Retina (tissue), 1 donor: ENCODE results near the gene ASTN1.
"Not testable (repeated sequence)": the region's sequence is repeated elsewhere in the genome, so short reads cannot be mapped to it uniquely, and the experiment has no call there.

Source experiments
- DNase-seq: peaks from one replicate; pipeline ENCODE4 v3.0.0-alpha.2; 2016

ASTN1 gene

DNA sequence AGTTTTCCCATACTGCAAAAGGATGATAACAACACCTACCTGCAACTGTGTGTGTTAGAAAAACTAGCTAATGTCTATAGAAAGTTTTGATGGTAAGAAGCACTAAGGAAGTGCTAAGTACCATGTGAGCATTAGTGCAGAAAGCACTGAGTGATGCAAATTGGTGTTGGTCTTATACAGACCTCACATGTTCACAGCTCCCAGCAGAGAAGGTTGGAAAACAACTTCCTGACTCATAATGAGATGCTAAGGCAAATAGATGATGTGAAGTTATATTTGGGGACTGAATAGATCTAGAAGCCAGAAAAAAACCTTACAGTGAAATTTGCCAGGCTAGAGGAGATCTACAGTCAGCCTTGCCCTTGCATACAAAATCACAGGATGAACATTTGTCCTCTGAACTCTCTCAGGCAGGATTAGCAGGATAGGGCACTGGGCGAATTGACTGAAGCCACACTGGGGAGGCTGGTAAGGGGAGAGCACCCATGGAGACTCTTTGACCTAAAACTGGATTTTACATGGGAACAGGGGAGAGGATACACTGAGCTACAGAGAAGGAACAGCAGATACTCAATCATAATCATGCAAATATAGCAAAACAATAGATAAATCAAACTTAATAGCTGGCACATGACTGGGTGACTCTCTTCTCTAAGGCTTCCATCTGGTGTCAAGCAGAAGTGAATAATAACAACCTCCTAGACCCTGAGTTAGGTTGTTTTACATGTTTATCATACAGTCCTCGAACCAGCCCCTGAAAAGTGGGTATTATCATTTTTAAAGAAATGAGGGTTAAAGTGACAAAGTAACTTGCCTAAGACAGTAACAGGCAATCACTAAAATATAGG, 61.3 kb downstream of the ASTN1 start:
- DNase-seq = no peak

DNA sequence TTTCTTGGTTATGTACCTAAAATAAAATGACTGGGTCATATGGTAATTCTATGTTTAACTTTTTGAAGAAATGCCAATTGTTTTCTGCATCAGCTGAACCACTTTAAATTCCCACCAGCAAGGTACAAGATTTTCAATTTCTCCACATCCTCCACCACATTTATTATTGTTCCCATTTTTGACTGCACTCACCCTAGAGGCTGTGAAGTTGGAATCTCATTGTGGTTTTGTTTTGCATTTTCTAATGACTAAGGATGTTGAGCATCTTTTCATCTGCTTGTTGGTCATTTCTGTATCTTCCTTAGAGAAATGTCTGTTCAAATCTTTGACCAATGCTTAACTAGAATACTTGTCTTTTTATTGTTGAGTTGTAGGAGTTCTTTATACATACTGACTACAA, 72.5 kb downstream of the ASTN1 start:
- DNase-seq = no peak

GRCh38 chr1:177091040-177091439, 73.5 kb downstream of the ASTN1 start:
- DNase-seq = no peak

GRCh38 chr1:177088966-177089365, 75.5 kb downstream of the ASTN1 start:
- DNase-seq = no peak

- DNase-seq = no peak
These were observed 81.4 kb downstream of the ASTN1 start for GRCh38 chr1:177082855-177083693.

- DNase-seq = no peak
These were observed 83.9 kb downstream of the ASTN1 start for GRCh38 chr1:177080564-177080963.

GRCh38 chr1:177077734-177078499, 86.6 kb downstream of the ASTN1 start:
- no peak for DNase-seq

DNA sequence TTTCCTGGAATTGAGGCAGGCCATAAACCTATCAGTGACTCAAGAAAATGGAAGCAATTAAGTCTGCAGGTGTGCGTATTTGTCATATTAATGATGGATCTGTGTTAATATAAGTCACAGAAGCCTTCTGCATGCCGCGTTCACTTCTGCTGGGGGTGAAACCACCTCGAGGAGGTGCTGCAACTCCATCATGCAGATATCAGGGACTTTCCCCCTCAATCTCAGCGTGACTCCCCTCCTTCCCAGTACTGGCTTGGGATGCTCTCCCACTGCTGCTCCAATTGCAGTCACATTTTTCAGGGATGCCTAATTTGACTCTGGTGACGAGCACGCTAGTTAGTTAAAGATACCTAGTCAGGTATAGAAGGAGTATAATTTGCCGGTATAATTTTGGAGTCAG, 87.5 kb downstream of the ASTN1 start:
- no peak for DNase-seq

DNA sequence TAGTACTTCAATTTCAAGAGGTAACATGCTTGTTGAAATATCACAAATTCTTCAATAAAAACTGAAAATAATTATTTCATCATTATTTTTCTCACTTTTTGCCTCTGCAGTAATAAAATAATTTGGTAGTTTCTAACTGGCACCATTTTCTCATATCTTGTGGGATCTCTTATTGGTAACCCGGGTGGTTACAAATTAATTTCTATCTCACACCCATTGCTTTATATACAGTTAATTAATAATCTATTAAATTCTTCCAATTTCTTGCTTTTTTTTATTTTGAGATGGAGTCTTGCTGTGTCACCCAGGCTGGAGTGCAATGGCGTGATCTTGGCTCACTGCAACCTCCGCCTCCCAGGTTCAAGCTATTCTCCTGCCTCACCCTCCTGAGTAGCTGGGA, 89.7 kb downstream of the ASTN1 start:
- DNase-seq = not testable (repeated sequence)

DNA sequence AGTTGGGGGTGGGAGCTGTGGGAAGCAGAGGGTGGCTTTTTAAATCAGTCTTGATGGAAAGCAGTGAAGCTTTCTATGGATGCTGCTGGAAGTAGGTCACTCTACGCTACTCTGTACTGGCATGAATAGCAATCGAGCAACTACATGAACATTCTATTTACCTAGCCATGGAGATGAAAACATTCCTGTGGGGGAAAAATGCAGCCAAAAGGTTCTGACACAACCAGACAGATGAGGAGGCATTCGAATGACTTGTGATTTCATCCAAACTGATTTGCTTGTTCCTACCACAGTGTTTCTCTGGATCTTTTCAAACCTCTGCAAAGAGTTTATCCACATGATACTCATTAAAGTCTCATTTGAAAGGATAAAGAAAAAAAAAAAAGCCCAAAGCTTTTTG, 95.0 kb downstream of the ASTN1 start:
- peak; percentile 65 for DNase-seq

DNA sequence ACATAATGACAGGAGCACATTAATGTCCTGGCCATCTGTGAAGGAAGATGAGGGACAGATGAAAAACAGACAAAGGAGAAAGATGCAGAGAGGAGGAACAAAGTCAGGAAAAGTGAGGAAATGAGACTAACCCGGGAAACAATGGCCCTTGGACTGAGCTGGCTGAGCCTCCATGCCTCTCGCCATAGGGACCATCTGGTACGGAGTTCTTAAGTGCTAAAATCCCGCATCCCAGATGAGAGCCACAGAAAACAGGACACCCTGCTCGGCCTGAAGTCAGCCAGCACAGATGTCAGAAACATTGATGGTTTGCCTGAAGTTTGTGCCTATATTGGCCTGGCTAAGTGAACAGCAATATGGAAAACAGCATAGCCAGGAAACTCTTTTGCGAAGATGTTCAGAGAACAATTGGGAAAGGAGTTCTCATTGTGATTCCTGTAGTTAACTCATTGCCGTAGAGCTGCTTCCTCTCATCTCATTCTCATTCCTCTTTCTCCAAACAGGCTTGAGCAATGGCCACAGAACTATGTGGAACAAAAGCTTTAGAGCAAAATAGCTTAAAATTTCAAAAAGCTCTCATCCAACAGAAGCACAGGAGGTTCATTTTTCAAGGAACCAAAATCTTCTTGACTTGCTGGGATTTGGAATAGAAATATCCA, 96.6 kb downstream of the ASTN1 start:
- DNase-seq = no peak

DNA sequence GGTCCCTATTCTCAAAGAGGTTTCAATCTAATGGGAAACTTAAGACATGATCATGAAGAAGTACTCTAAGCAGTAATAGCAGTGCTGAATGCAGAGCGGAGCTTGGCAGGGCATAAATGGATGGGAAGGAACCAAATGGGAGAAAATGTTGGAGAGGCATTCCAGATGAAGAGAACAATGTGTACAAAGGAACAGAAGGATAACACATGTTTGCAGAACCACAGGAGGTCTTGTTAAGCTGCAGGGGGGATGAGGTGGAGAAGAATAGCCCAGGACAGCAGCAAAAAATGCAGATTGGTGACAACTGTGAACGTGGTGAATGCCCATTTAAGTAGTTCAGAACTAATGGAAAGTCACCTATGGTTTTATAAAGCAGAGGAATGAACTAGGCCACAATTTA, 99.1 kb downstream of the ASTN1 start:
- no peak for DNase-seq

DNA sequence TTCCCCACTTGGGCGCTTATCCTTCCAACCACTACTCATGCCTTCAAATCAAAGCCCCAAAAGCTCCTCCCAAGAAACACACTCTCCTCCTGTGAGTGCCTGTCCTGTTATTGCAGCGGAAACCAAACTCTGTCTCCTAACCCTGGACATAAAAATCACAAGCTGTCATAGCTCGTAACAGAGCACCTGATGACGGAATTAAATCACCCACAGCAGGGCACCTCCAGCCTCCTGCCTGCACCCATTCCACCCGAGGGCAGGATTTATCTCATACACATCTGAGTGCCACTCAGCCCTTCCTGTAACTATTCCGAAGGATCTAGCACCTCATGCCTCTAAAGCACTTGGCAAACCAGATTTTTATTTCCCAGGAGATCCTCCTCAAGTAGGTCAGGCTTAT, 100.9 kb downstream of the ASTN1 start:
- peak; percentile 28 for DNase-seq

DNA sequence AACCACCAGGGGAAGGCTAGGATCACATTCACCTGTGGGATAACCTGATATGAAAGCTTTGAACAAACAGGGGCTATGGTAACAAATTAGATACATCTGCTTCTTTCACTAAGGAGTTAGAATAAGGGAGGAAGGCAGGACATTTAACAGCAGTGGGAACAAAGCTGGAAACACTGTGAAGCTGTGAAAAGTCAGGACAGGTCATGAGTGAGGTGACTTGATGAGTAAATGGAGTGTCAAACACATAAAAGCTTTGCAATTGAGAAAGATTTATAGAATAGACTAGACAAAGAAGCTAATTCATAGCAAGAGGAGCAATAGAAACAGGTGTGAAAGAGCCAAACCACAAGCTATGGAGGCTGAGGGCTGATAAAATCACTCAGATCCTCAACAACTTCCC, 110.0 kb downstream of the ASTN1 start:
- no peak for DNase-seq

DNA sequence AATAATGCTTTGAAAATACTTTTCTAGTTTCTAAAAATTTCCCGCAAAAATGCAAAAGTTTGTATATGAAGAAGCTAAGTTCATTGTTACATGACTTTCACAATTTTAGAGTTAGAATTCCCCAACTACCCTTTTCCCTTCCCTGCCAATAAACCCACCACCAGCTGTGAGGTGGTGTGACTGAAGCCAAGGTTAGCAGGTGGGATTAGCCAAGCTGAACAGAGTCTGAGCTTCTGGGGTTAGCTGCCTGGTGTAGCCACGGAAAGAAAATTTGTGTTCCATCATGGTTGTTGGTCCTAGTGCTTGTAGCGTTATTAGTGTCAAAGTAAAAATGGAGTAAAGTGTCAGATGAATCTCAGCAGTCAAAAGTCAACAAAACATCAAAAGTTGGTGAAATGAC, 110.9 kb downstream of the ASTN1 start:
- no peak for DNase-seq

GRCh38 chr1:177048314-177049069, 116.0 kb downstream of the ASTN1 start:
- DNase-seq = no peak

DNA sequence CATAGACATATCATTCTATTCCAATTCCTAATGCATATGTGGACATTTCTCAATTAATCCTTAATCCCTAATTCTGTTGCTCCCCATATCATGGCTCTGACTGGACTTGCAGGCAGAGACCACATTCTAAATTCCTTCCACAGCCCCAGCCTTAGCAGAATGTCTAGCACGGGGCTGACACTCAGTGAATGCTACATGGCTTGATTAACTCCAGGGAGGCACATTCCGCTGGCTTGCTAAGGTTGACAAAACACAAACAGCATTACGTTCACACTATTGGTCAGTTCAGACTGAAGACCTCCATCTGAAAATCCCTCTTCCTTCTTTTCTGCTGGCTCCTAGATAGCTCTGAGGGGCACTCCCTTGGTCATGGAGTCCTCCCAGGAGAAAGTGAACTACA, 119.4 kb downstream of the ASTN1 start:
- DNase-seq = peak; percentile 10

GRCh38 chr1:177044390-177044789, 120.1 kb downstream of the ASTN1 start:
- peak; percentile 19 for DNase-seq

DNA sequence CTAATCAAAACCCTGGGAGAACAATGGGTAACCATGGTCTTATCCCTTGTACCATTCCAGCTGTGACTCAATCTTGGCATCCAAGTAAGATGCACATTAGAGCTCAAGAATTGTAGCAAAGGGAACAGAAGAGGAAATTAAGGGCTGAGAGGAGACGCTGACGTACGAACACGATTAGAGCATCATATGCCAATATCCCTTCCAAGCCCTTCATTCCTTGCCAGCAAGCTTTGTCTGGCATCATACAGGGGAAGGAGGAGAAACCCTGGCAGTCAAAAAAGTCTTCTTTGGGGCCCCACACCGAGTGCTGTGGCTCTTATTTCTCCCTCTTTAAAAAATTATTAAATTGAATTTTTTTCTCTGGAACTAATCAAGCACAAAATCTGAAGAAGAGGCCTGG, 120.9 kb downstream of the ASTN1 start:
- no peak for DNase-seq

GRCh38 chr1:177035586-177035985, 128.9 kb downstream of the ASTN1 start:
- DNase-seq = no peak

- DNase-seq = no peak
These were observed 130.9 kb downstream of the ASTN1 start for GRCh38 chr1:177033628-177034027.

- DNase-seq = no peak
These were observed 132.1 kb downstream of the ASTN1 start for GRCh38 chr1:177032434-177032833.
